Esophagus muscularis mucosa (tissue), 4 donors: ENCODE data around the gene PDSS2. TPM values are rescaled to one million over a fixed set of nuclear protein-coding genes. Genes with fewer than 3 reads are reported as not detected.

Source experiments
- DNase-seq: peaks from one replicate; pipeline ENCODE4 v3.0.0-alpha.2; 2017; ENCODE audit errors: extremely low spot score
- H3K27ac ChIP-seq, 4 donors: fragments of 200-600 bp; sonication (generic); replicated peaks in 1 of 4; 1 replicate in 3 of 4; 2 replicates in 1 of 4; pipeline ENCODE4 v1.5.1; 2016 to 2019; ENCODE audit warnings: mild to moderate bottlenecking in 1 of 4
- H3K27me3 ChIP-seq, 4 donors: fragments of 200-600 bp; sonication (generic); one replicate each; pipeline versions ENCODE4 v1.5.1 to v1.6.0; 2016 to 2019
- H3K36me3 ChIP-seq, 4 donors: fragments of 200-600 bp; sonication (generic); one replicate each; pipeline ENCODE4 v1.5.1; 2016 to 2019
- H3K4me1 ChIP-seq, 4 donors: fragments of 200-600 bp; sonication (generic); one replicate each; pipeline ENCODE4 v1.5.1; 2016 to 2019
- H3K4me3 ChIP-seq, 4 donors: fragments of 200-600 bp; sonication (generic); 1 replicate in 2 of 4; 2 replicates in 2 of 4; pipeline ENCODE4 v1.5.1; 2016 to 2019; ENCODE audit warnings: mild to moderate bottlenecking in 4 of 4, moderate library complexity in 1 of 4
- H3K9me3 ChIP-seq, 4 donors: fragments of 200-600 bp; sonication (generic); 1 replicate in 3 of 4; 2 replicates in 1 of 4; pipeline ENCODE4 v1.5.1; 2016 to 2019
- EP300 ChIP-seq: sonication (generic); formaldehyde crosslinking; IDR thresholded peaks from one replicate; pipeline ENCODE4 v1.6.1; 2017; ENCODE audit warnings: antibody characterized with exemption
- POLR2A ChIP-seq: fragments of 450-650 bp; IDR thresholded peaks from one replicate; pipeline ENCODE4 v1.6.1; 2017; ENCODE audit warnings: antibody characterized with exemption, moderate library complexity, mild to moderate bottlenecking, low read depth
- POLR2AphosphoS5 ChIP-seq, 2 donors: sonication (generic); formaldehyde crosslinking; IDR thresholded peaks; one replicate each; pipeline ENCODE4 v1.6.1; 2017; ENCODE audit warnings: antibody characterized with exemption in 2 of 2
- WGBS: methylation state at CpG from one replicate; pipeline ENCODE4 v1.1.5; 2018; 5-methylcytosine and 5-hydroxymethylcytosine counted together
- intact Hi-C: fragments of 100-400 bp; cut with DNase I; formaldehyde crosslinking; loops from one replicate; pipeline ENCODE4 v1.15.1; 2023
- total RNA-seq, 4 donors: library from RNA; depleted of rRNA; stranded (reverse); fragments of >200 nt; gene quantifications; one replicate each; pipeline versions ENCODE4 v1.1.0 to v1.2.1, GENCODE V29; 2016
- TF ChIP-seq, protein P1 (sequence below), 3 experiments: fragments of 200-600 bp in 2 of 3; fragments of 450-650 bp in 1 of 3; sonication (generic) in 2 of 3; IDR thresholded peaks; one replicate each; pipeline ENCODE4 v1.5.1; 2017 to 2019; ENCODE audit warnings: antibody characterized with exemption in 3 of 3, mild to moderate bottlenecking in 2 of 3, moderate library complexity in 1 of 3

The PDSS2 gene
- total RNA-seq, 4 donors from 2014 or later: 6.6 to 10.8 (median 8.7) TPM

DNA sequence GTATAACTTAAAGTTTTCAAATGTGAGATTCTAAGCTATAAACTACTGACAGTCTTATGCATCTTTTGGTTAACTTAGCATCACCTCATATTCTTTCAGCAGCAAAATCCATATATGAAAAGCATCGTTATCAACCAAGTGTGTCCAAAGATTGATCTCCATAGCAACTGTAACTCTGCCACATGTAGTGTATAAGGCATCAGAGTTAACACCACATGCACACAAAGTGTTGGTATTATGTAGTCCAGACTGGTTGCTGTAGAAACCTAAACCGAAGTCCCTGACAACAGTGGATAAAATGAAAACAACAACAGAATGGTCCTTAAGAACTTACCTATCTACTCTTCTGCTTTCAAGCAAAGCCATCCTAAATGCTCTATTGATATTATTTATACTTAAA lies 39.6 kb downstream of the PDSS2 start:
- H3K4me3 ChIP-seq: no peak overlapping the region
- no peaks in the 10 kb centered on the region for H3K36me3 ChIP-seq
- DNase-seq: no peak
- TF ChIP-seq EP300 (no peak), POLR2A (no peak), POLR2AphosphoS5 (IDR thresholded peaks at IDR 0.05) (no peak)
- TF ChIP-seq, protein P1, sequence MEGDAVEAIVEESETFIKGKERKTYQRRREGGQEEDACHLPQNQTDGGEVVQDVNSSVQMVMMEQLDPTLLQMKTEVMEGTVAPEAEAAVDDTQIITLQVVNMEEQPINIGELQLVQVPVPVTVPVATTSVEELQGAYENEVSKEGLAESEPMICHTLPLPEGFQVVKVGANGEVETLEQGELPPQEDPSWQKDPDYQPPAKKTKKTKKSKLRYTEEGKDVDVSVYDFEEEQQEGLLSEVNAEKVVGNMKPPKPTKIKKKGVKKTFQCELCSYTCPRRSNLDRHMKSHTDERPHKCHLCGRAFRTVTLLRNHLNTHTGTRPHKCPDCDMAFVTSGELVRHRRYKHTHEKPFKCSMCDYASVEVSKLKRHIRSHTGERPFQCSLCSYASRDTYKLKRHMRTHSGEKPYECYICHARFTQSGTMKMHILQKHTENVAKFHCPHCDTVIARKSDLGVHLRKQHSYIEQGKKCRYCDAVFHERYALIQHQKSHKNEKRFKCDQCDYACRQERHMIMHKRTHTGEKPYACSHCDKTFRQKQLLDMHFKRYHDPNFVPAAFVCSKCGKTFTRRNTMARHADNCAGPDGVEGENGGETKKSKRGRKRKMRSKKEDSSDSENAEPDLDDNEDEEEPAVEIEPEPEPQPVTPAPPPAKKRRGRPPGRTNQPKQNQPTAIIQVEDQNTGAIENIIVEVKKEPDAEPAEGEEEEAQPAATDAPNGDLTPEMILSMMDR (IDR thresholded peaks at IDR 0.05): no peak
- no peaks in the 10 kb centered on the region for H3K9me3 ChIP-seq
- intact Hi-C loops: no loop called here
- H3K4me1 ChIP-seq: peaks cover 0 to 6% (median 5%) of the 10 kb centered on the region in 4 donors
- no peaks in the 10 kb centered on the region for H3K27me3 ChIP-seq
- WGBS: 56% methylated on average over 2 of the region's 2 CpGs
- no peak overlapping the region for H3K27ac ChIP-seq

- TF ChIP-seq, protein P1 (IDR thresholded peaks at IDR 0.05): no peak
- TF ChIP-seq POLR2A (no peak), EP300 (no peak), POLR2AphosphoS5 (IDR thresholded peaks at IDR 0.05) (no peak)
- intact Hi-C loops: no loop called here
- 100% methylated on average over 1 of the region's 1 CpG for WGBS
Measured at GRCh38 chr6:107418118-107418517, 41.2 kb downstream of the PDSS2 start.

DNA sequence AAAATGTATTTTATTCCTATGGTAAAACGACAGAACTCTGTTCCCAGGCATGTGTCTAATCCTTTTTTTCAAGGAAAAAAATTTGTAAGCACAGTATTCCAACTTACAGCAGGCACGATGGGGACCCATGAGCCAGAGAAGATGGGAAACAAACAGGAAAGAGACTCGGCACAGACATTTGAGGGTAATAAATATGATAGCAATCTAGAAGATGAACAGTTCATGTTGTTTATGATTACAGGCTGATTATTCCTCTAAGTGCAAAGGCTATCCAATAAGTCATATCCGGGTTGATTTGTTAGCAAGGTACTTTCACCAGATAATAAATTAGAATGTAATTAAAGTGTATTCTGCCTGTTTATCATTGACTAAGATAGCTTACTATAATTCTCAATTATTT lies 43.2 kb downstream of the PDSS2 start:
- 90% methylated on average over 4 of the region's 4 CpGs for WGBS

More at GRCh38 chr6:107418118-107418517, 41.2 kb downstream of the PDSS2 start:
- H3K27me3 ChIP-seq: no peaks in the 10 kb centered on the region
- H3K27ac ChIP-seq: no peak overlapping the region
- DNase-seq: no peak
- H3K9me3 ChIP-seq: no peaks in the 10 kb centered on the region
- H3K4me3 ChIP-seq: no peak overlapping the region
- no peaks in the 10 kb centered on the region for H3K36me3 ChIP-seq
- peaks cover 9 to 15% (median 12%) of the 10 kb centered on the region in 4 donors for H3K4me1 ChIP-seq

DNA sequence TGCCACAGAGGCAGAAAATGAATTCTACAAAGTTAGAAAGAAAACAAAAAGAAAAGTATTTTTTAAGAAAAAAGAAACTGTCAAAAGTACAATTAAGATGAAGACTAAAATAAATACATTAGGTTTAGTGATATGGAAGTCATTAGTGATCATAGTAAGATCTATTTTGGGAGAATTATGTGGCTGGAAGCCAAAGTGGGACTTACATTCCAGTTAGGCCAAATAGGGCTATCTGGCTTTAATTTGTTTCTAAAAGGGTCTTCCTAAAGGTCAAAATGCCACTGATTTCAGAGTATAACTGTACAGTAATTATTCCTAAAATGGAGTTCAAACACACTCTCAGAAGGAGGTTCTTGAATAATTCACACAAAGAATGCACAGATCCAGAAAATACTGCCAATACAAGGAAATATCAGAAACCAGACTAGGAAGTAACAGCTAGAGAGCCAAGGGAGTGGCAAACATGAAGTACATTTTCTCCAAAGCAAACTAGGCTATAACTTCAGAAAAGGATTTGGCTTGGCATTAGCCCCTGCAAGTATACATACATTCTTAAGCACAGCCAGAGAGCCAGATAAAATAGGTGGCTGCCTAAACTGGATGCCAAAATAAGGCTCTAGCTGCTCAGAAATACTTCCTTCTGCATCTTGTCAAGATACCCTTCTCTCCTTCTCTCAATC lies 45.3 kb downstream of the PDSS2 start:
- TF ChIP-seq POLR2AphosphoS5 (IDR thresholded peaks at IDR 0.05) (no peak), EP300 (no peak), POLR2A (no peak)
- TF ChIP-seq, protein P1 (IDR thresholded peaks at IDR 0.05): no peak
- Histone ChIP-seq H3K4me1 (peaks cover 6 to 12% (median 9%) of the 10 kb centered on the region in 4 donors), H3K27ac (no peak overlapping the region), H3K4me3 (no peak overlapping the region), H3K9me3 (no peaks in the 10 kb centered on the region), H3K27me3 (no peaks in the 10 kb centered on the region), H3K36me3 (no peaks in the 10 kb centered on the region)
- intact Hi-C loops: no loop called here
- no peak for DNase-seq

More for the DNA sequence above, 43.2 kb downstream of the PDSS2 start:
- H3K4me3 ChIP-seq: no peak overlapping the region
- TF ChIP-seq EP300 (no peak), POLR2A (no peak), POLR2AphosphoS5 (IDR thresholded peaks at IDR 0.05) (no peak)
- TF ChIP-seq, protein P1 (IDR thresholded peaks at IDR 0.05): no peak
- H3K4me1 ChIP-seq: peaks cover 6 to 15% (median 12%) of the 10 kb centered on the region in 4 donors
- H3K27me3 ChIP-seq: no peaks in the 10 kb centered on the region
- intact Hi-C loops: no loop called here
- no peak overlapping the region for H3K27ac ChIP-seq
- H3K9me3 ChIP-seq: no peaks in the 10 kb centered on the region
- DNase-seq: no peak
- no peaks in the 10 kb centered on the region for H3K36me3 ChIP-seq
